ENCODE results near the gene XPC. TPM values are rescaled to one million over a fixed set of nuclear protein-coding genes. Genes with fewer than 3 reads are reported as not detected.

Gene XPC
- total RNA-seq, 4 donors from 2014 or later, result 27.6 to 73.0 (median 34.4) TPM

DNA sequence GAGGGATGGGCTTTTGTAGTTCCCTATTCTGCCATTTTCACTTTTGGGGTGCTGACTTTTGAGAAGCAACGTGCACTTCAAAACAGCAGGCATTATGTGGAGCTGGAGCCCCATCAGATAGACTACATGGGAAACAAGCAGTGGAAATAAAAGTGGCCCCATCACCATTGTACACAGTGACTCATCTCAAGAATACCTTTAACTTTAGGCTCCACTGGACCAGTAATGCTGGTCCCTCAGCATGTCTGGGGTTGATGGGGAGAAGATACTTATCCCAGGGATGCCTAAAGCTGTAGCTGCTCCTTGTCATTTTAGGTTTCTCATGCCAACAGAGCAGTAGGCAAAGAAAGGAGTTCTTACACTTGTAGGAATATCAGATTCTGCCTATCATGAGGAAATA, 45.2 kb upstream of the XPC start:
- WGBS, 2 donors (ENCODE audit: low coverage in 1 of 2), result 40 to 80% methylated on average over 1 of the region's 1 CpG
- no peak overlapping the region for H3K4me3 ChIP-seq
- no peak overlapping the region for H3K27ac ChIP-seq
- peaks cover 7% of the 10 kb centered on the region for H3K27me3 ChIP-seq
- no peaks in the 10 kb centered on the region for H3K4me1 ChIP-seq
- ATAC-seq, result no peak
- peaks cover 0 to 21% (median 0%) of the 10 kb centered on the region in 3 donors for H3K9me3 ChIP-seq
- H3K36me3 ChIP-seq, result no peaks in the 10 kb centered on the region
- TF ChIP-seq POLR2AphosphoS5 (IDR thresholded peaks at IDR 0.05), result no peak
- TF ChIP-seq POLR2A (IDR thresholded peaks at IDR 0.05), result no peak
- TF ChIP-seq CTCF (IDR thresholded peaks at IDR 0.05), result no peak
- TF ChIP-seq EP300 (IDR thresholded peaks at IDR 0.05), result no peak

GRCh38 chr3:14222900-14223594, 44.6 kb upstream of the XPC start:
- 49 to 70% methylated on average over 3 of the region's 3 CpGs for WGBS, 2 donors (ENCODE audit: low coverage in 1 of 2)
- Histone ChIP-seq H3K27me3 (peaks cover 7% of the 10 kb centered on the region), H3K27ac (no peak overlapping the region), H3K4me1 (no peaks in the 10 kb centered on the region), H3K9me3 (peaks cover 0 to 21% (median 0%) of the 10 kb centered on the region in 3 donors), H3K4me3 (no peak overlapping the region), H3K36me3 (no peaks in the 10 kb centered on the region)
- TF ChIP-seq EP300 (IDR thresholded peaks at IDR 0.05), result no peak
- TF ChIP-seq CTCF (IDR thresholded peaks at IDR 0.05), result no peak
- no peak for TF ChIP-seq POLR2AphosphoS5 (IDR thresholded peaks at IDR 0.05)
- no peak for TF ChIP-seq POLR2A (IDR thresholded peaks at IDR 0.05)
- peak; percentile 60 for ATAC-seq

DNA sequence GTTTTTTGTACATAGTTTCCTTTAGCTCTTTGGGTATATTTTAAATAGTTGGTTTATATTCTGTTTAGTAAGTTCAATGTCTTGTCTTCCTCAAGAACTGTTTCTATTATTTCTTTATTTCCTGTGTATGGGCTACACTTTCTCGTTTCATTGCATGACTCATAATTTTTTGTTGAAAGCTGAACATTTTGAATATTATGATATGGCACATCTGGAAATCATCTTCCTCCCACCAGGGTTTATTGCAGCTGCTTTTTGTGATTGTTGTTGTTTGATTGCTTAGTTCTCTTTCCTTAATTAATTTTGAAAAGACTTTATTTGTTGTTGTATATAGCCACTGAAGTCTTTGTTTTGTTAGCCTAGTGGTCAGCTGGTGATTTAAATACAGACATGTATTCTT, 44.1 kb upstream of the XPC start:
- no peak overlapping the region for H3K4me3 ChIP-seq
- peaks cover 7% of the 10 kb centered on the region for H3K27me3 ChIP-seq
- no peaks in the 10 kb centered on the region for H3K4me1 ChIP-seq
- no peak overlapping the region for H3K27ac ChIP-seq
- no peak for ATAC-seq
- H3K9me3 ChIP-seq, result peaks cover 0 to 21% (median 0%) of the 10 kb centered on the region in 3 donors
- no peak for TF ChIP-seq EP300 (IDR thresholded peaks at IDR 0.05)
- TF ChIP-seq POLR2A (IDR thresholded peaks at IDR 0.05), result no peak
- TF ChIP-seq CTCF (IDR thresholded peaks at IDR 0.05), result no peak
- no peak for TF ChIP-seq POLR2AphosphoS5 (IDR thresholded peaks at IDR 0.05)
- no peaks in the 10 kb centered on the region for H3K36me3 ChIP-seq
- 19 to 29% methylated on average over 1 of the region's 1 CpG for WGBS, 2 donors (ENCODE audit: low coverage in 1 of 2)

DNA sequence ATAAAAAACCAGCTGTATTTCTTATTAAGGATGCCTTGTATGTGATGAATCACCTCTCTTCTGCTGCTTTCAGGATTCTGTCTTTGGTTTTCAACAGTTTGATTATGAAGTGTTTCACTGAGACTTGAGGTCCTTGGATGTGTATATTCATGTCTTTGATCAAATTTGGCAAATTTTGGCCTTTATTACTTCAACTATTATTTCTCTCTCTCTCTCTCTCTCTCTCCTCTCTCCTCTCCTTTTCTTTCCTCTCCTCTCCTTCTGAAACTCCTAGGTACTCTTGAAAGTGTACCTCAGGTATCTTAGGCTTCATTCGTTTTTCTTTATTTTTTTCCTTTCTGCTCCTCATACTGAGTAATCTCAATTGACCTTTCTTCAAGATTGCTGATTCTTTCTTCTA, 43.5 kb upstream of the XPC start:
- TF ChIP-seq CTCF (IDR thresholded peaks at IDR 0.05) (no peak), EP300 (IDR thresholded peaks at IDR 0.05) (no peak), POLR2A (IDR thresholded peaks at IDR 0.05) (no peak), POLR2AphosphoS5 (IDR thresholded peaks at IDR 0.05) (no peak)
- ATAC-seq, result no peak
- WGBS, 2 donors (ENCODE audit: low coverage in 1 of 2), result 86% methylated on average over 1 of the region's 1 CpG; no CpG with 5 or more reads in 1 of the 2 donors

DNA sequence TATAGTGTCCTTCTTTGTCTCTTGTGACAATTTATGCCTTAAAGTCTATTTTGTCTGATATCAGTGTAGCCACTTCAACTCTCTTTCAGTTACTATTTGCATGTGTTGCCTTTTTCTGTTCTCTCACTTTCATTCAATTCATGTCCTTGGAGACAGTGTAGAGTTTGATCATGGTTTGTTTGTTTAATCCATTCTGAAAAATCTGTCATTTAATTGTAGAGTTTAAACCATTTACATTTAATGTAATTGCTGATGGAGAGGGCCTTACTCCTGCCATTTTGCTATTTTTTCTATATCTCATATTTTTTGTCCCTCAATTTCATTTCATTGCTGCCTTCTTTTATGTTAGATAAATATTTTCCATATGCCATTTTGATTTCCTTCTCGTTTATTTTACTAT, 42.5 kb upstream of the XPC start:
- H3K27me3 ChIP-seq, result peaks cover 7% of the 10 kb centered on the region
- TF ChIP-seq POLR2AphosphoS5 (IDR thresholded peaks at IDR 0.05) (no peak), CTCF (IDR thresholded peaks at IDR 0.05) (no peak), POLR2A (IDR thresholded peaks at IDR 0.05) (no peak), EP300 (IDR thresholded peaks at IDR 0.05) (no peak)
- WGBS, 2 donors (ENCODE audit: low coverage in 1 of 2), result 93 to 94% methylated on average over 1 of the region's 1 CpG
- H3K9me3 ChIP-seq, result peaks cover 0 to 21% (median 0%) of the 10 kb centered on the region in 3 donors
- no peak overlapping the region for H3K4me3 ChIP-seq
- no peaks in the 10 kb centered on the region for H3K36me3 ChIP-seq
- no peak overlapping the region for H3K27ac ChIP-seq
- ATAC-seq, result no peak
- no peaks in the 10 kb centered on the region for H3K4me1 ChIP-seq

More for the DNA sequence above, 43.5 kb upstream of the XPC start:
- Histone ChIP-seq H3K27ac (no peak overlapping the region), H3K4me3 (no peak overlapping the region), H3K4me1 (no peaks in the 10 kb centered on the region), H3K36me3 (no peaks in the 10 kb centered on the region), H3K9me3 (peaks cover 0 to 21% (median 0%) of the 10 kb centered on the region in 3 donors), H3K27me3 (peaks cover 7% of the 10 kb centered on the region)
